MCF 10A (cell line): ENCODE measurements around the gene TPM1. TPM values are rescaled to one million over a fixed set of nuclear protein-coding genes. Genes with fewer than 3 reads are reported as not detected.

Experiments
- BruUV-seq: library from RNA; stranded (reverse); fragments of 400-500 nt; replicated peaks from 2 replicates; lab custom pipeline; 2021; lab: Mats Ljungman, UMichigan
- CTCF ChIA-PET: fragments of 300-600 bp; sonication (Branson Sonifier 250); formaldehyde crosslinking; extraction: SDS; loops from one replicate; lab custom pipeline; 2021; ENCODE audit warnings: antibody characterized with exemption, inconsistent platforms; lab: Yijun Ruan, JAX
- POLR2A ChIA-PET: fragments of 300-600, 350-650 bp; sonication (Branson Sonifier 250); formaldehyde crosslinking; extraction: SDS; loops from one replicate; lab custom pipeline; 2020; ENCODE audit warnings: antibody characterized with exemption, inconsistent platforms; lab: Yijun Ruan, JAX
- DNase-seq: peaks from one replicate; pipeline ENCODE4 v3.0.0-alpha.2; 2018; ENCODE audit not compliant: unreplicated experiment
- H3K27ac Mint-ChIP-seq: one replicate; pipeline ENCODE4 v1.8.0; 2022; ENCODE audit warnings: mild to moderate bottlenecking, low read depth, mixed read lengths; ENCODE audit not compliant: unreplicated experiment
- H3K27me3 Mint-ChIP-seq: one replicate; pipeline ENCODE4 v1.8.0; 2022; ENCODE audit warnings: mixed read lengths; ENCODE audit not compliant: insufficient read depth, unreplicated experiment
- H3K36me3 Mint-ChIP-seq: one replicate; pipeline ENCODE4 v1.8.0; 2022; ENCODE audit warnings: mild to moderate bottlenecking, moderate library complexity, mixed read lengths; ENCODE audit not compliant: insufficient read depth, unreplicated experiment
- H3K4me1 Mint-ChIP-seq: one replicate; pipeline ENCODE4 v1.8.0; 2022; ENCODE audit warnings: mixed read lengths; ENCODE audit not compliant: insufficient read depth, unreplicated experiment
- H3K4me3 Mint-ChIP-seq: one replicate; pipeline ENCODE4 v1.8.0; 2022; ENCODE audit warnings: mild to moderate bottlenecking, moderate library complexity, mixed read lengths; ENCODE audit not compliant: unreplicated experiment
- H3K9me3 Mint-ChIP-seq: one replicate; pipeline ENCODE4 v1.8.0; 2022; ENCODE audit warnings: mixed read lengths; ENCODE audit not compliant: unreplicated experiment
- intact Hi-C: fragments of 100-400 bp; cut with micrococcal nuclease; formaldehyde crosslinking; loops from 2 replicates; pipeline ENCODE4 v1.14.1; 2022
- total RNA-seq: library from RNA; stranded (reverse); gene quantifications from 2 replicates; pipeline ENCODE4 v1.2.3, GENCODE V29; 2022
- TF ChIP-seq, protein P1 (sequence below): fragments of 200-600 bp; IDR thresholded peaks from one replicate; pipeline ENCODE4 v1.8.0; 2022; ENCODE audit warnings: antibody characterized with exemption, mild to moderate bottlenecking; ENCODE audit not compliant: unreplicated experiment

Gene TPM1
- total RNA-seq, 1 experiment from 2014 or later, result 67.8 TPM

DNA sequence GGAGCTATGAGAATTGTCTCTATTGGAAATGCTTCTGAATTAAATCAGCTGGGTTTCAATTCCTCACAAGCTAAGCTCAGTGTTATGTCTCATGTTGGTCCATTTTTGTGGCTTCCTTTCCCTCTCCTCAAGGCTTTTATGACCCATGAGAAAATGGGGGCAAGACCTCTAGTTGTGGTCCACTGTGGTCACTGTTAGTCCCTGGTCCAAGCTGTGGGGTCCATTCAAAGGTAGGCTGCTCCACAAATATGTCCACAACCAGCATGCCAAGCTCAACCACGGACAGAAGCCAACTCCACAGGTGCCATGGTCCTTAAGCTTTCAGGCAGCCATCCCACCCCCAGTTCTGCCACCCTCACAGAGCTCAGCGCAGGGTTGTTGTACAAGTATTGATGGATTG is 14.9 kb upstream of the TPM1 start:
- H3K27me3 Mint-ChIP-seq, result peaks cover 9% of the 10 kb centered on the region
- BruUV-seq, result no TSS peak
- H3K27ac Mint-ChIP-seq, result no peak overlapping the region
- no peak for DNase-seq
- TF ChIP-seq, protein P1, sequence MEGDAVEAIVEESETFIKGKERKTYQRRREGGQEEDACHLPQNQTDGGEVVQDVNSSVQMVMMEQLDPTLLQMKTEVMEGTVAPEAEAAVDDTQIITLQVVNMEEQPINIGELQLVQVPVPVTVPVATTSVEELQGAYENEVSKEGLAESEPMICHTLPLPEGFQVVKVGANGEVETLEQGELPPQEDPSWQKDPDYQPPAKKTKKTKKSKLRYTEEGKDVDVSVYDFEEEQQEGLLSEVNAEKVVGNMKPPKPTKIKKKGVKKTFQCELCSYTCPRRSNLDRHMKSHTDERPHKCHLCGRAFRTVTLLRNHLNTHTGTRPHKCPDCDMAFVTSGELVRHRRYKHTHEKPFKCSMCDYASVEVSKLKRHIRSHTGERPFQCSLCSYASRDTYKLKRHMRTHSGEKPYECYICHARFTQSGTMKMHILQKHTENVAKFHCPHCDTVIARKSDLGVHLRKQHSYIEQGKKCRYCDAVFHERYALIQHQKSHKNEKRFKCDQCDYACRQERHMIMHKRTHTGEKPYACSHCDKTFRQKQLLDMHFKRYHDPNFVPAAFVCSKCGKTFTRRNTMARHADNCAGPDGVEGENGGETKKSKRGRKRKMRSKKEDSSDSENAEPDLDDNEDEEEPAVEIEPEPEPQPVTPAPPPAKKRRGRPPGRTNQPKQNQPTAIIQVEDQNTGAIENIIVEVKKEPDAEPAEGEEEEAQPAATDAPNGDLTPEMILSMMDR, result no peak
- intact Hi-C loops, result no loop called here
- peaks cover 7% of the 10 kb centered on the region for H3K9me3 Mint-ChIP-seq
- ChIA-PET CTCF (interaction anchor here (0.6 to 0.9 kb wide), 4 partner anchors 8 to 539 kb away, joined by 3 to 4 read pairs (median 3); no protein-coding TSS in a partner anchor), POLR2A (interaction anchor here (1.1 to 1.5 kb wide), 2 partner anchors 11 to 71 kb away, joined by 3 to 6 read pairs; no protein-coding TSS in a partner anchor)
- H3K4me1 Mint-ChIP-seq, result no peaks in the 10 kb centered on the region
- no peak overlapping the region for H3K4me3 Mint-ChIP-seq
- H3K36me3 Mint-ChIP-seq, result no peaks in the 10 kb centered on the region

DNA sequence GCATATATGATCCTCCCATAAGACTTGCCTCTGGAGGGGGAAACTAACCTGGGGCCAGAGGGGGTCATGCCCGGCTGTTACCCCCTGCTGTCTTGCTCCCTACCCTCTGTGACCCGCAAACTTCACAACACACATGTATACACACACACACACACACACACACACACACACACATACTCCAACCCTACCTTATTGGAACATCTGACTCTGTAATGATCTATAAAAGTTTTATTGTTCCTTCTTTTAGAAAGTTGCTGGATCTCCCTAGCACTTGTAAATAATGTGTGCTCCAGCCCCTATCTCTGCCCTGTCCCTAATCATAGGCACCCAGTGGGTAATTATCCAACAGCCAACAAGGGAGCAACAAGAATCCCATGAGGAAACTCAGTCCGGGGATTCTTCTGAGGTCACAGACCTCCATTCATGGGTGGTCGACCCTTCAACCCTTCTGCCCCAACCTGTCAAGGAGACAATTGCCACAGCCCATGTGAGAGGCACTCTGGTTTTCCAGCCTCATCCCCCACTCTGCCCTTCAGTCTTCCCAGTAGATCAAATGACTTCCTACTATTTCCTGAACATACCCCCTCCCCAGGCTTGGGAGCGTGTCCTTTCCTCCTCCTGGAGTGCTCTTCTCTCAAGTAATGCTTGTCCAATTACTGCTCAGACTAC is 14.0 kb upstream of the TPM1 start:
- BruUV-seq, result no TSS peak
- H3K4me1 Mint-ChIP-seq, result no peaks in the 10 kb centered on the region
- intact Hi-C loops, result no loop called here
- peaks cover 7% of the 10 kb centered on the region for H3K9me3 Mint-ChIP-seq
- no peak for DNase-seq
- TF ChIP-seq, protein P1, result no peak
- ChIA-PET CTCF (interaction anchor here (0.7 kb wide), 1 partner anchor 579 kb away, joined by 3 read pairs; no protein-coding TSS in a partner anchor), POLR2A (interaction anchor here (1.5 kb wide), 1 partner anchor 10 kb away, joined by 6 read pairs; no protein-coding TSS in a partner anchor)
- peaks cover 9% of the 10 kb centered on the region for H3K27me3 Mint-ChIP-seq
- H3K36me3 Mint-ChIP-seq, result no peaks in the 10 kb centered on the region
- H3K27ac Mint-ChIP-seq, result no peak overlapping the region
- no peak overlapping the region for H3K4me3 Mint-ChIP-seq

DNA sequence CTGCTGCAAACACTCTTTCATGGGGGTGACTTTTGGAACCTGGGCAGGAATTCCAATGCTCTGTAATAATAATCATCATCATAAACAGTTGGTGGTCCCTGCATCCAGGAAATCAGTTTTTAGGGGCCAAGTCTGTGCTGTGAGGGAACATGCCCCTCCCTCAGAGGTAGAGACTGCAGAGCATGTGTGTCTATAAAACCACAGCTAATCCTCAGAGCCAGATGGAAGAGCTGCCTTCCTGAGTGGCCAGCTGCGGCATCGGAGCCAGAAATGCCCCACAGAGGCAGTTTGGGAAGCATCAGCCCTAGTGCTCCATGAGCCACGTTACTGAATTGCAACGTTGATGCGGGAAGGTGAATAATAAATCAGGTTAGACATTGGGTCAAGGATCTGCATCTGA is 12.9 kb upstream of the TPM1 start:
- intact Hi-C loops, result no loop called here
- H3K27ac Mint-ChIP-seq, result no peak overlapping the region
- TF ChIP-seq, protein P1, result no peak
- peaks cover 9% of the 10 kb centered on the region for H3K27me3 Mint-ChIP-seq
- CTCF ChIA-PET, result interaction anchor here (0.6 kb wide), 2 partner anchors 53 to 212 kb away, joined by 3 to 5 read pairs; no protein-coding TSS in a partner anchor
- H3K4me1 Mint-ChIP-seq, result no peaks in the 10 kb centered on the region
- BruUV-seq, result no TSS peak
- peaks cover 7% of the 10 kb centered on the region for H3K9me3 Mint-ChIP-seq
- POLR2A ChIA-PET, result interaction anchor here (0.6 to 1.1 kb wide), 2 partner anchors 18 to 483 kb away, joined by 3 read pairs; no protein-coding TSS in a partner anchor
- no peaks in the 10 kb centered on the region for H3K36me3 Mint-ChIP-seq
- no peak for DNase-seq
- no peak overlapping the region for H3K4me3 Mint-ChIP-seq

DNA sequence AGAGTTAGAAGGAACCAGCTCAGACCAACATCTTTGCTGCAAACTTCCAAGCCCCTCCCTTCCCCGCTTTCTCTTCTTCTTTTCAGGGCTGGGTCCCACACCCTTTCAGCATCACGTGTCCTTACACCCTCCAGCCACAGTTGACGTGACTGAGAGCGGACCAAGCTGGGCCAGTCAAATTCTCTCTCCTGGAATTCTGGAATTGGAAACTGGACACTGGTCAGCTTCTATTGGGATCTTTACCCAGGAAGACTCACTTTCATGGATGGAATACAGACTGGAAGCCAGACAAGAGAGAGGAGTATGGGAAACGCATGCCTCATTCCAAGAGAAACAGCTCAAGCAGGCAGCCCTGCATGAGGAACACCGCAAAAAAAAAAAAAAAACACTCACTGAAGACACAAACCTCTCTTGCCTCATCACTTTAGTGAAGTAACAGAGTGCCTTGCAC is 12.4 kb upstream of the TPM1 start:
- H3K36me3 Mint-ChIP-seq, result no peaks in the 10 kb centered on the region
- H3K4me3 Mint-ChIP-seq, result no peak overlapping the region
- H3K27me3 Mint-ChIP-seq, result peaks cover 9% of the 10 kb centered on the region
- ChIA-PET CTCF (interaction anchor here (0.6 kb wide), 2 partner anchors 53 to 212 kb away, joined by 3 to 5 read pairs; no protein-coding TSS in a partner anchor), POLR2A (interaction anchor here (1.1 kb wide), 1 partner anchor 18 kb away, joined by 3 read pairs; no protein-coding TSS in a partner anchor)
- no peaks in the 10 kb centered on the region for H3K4me1 Mint-ChIP-seq
- peaks cover 7% of the 10 kb centered on the region for H3K9me3 Mint-ChIP-seq
- DNase-seq, result no peak
- TF ChIP-seq, protein P1, result no peak
- no TSS peak for BruUV-seq
- intact Hi-C loops, result no loop called here
- no peak overlapping the region for H3K27ac Mint-ChIP-seq
